HepG2 (cell line): Measurements from ENCODE around the gene C20orf141. TPM values are rescaled to one million over a fixed set of nuclear protein-coding genes. Genes with fewer than 3 reads are reported as not detected.

Experiments
- ATAC-seq: fragments of 200-7000 bp; cut with Tn5 transposase; 3 replicates; pipeline ENCODE4 v1.9.1; 2020; ENCODE audit warnings: mild to moderate bottlenecking, moderate library complexity
- BruUV-seq: library from RNA; stranded (reverse); fragments of 400-500 nt; replicated peaks from 2 replicates; lab custom pipeline; 2021; lab: Mats Ljungman, UMichigan
- CTCF ChIA-PET: fragments of 300-600 bp; formaldehyde crosslinking; extraction: SDS; loops from one replicate; lab custom pipeline; 2021; ENCODE audit warnings: low total read pairs, inconsistent platforms, low intra/inter-chr PET ratio; lab: Yijun Ruan, JAX
- POLR2A ChIA-PET: fragments of 350-600 bp; sonication (Branson Sonifier 250); formaldehyde crosslinking; loops from one replicate; lab custom pipeline; 2020; ENCODE audit warnings: antibody characterized with exemption, inconsistent platforms; lab: Yijun Ruan, JAX
- DNase-seq: peaks from one replicate; pipeline ENCODE4 v3.0.0-alpha.2; 2015; ENCODE audit warnings: low spot score
- FAIRE-seq: peaks from 3 replicates; lab custom pipeline; 2011; peaks lifted over from hg19 to GRCh38; lab: Jason Lieb, UNC
- H2AFZ ChIP-seq: one replicate; pipeline ENCODE4 v1.6.1; 2011; ENCODE audit warnings: low read length, inconsistent platforms
- H3K27ac ChIP-seq: fragments of 300-600 bp; 3 replicates; pipeline ENCODE4 v1.8.0; 2011; ENCODE audit warnings: mixed run types, mild to moderate bottlenecking, mixed read lengths, low read length, inconsistent platforms; ENCODE audit not compliant: insufficient read depth; ENCODE audit errors: extremely low read length
- H3K27me3 ChIP-seq, 2 experiments: fragments of 200-600 bp in 1 of 2; 2 replicates in 1 of 2; 3 replicates in 1 of 2; pipeline versions ENCODE4 v1.6.0 to v1.8.0; 2011; ENCODE audit warnings: low read length in 2 of 2, mild to moderate bottlenecking in 2 of 2, moderate library complexity in 2 of 2, inconsistent platforms in 1 of 2; ENCODE audit not compliant: insufficient read depth in 2 of 2, control insufficient read depth in 1 of 2
- H3K36me3 ChIP-seq, 2 experiments: fragments of 200-600 bp in 1 of 2; replicated peaks in 1 of 2; 2 replicates in 1 of 2; 3 replicates in 1 of 2; pipeline versions ENCODE4 v1.5.1 to v1.8.0; 2011; ENCODE audit warnings: low read length in 2 of 2, inconsistent platforms in 1 of 2; ENCODE audit not compliant: insufficient read depth in 2 of 2, control insufficient read depth in 1 of 2
- H3K4me1 ChIP-seq: 2 replicates; pipeline ENCODE4 v1.5.1; 2012; ENCODE audit warnings: low read length, inconsistent platforms; ENCODE audit not compliant: insufficient read depth
- H3K4me2 ChIP-seq: 2 replicates; pipeline ENCODE4 v1.6.0; 2011; ENCODE audit warnings: low read depth, low read length, inconsistent platforms
- H3K4me3 ChIP-seq, 3 experiments: fragments of 200-600 bp in 1 of 3; sonication (generic), shearing (Covaris generic) in 1 of 3; replicated peaks in 1 of 3; 2 replicates each; pipeline ENCODE4 v1.5.1; 2011 to 2016; ENCODE audit warnings: low read length in 3 of 3, inconsistent platforms in 2 of 3, low read depth in 2 of 3, mild to moderate bottlenecking in 2 of 3, control low read depth in 1 of 3, mixed read lengths in 1 of 3; ENCODE audit not compliant: insufficient read depth in 1 of 3
- H3K79me2 ChIP-seq: one replicate; pipeline ENCODE4 v1.6.1; 2011; ENCODE audit warnings: low read length, inconsistent platforms; ENCODE audit not compliant: insufficient read depth
- H3K9ac ChIP-seq: 2 replicates; pipeline ENCODE4 v1.6.0; 2011; ENCODE audit warnings: mild to moderate bottlenecking, low read depth, low read length, inconsistent platforms; ENCODE audit not compliant: insufficient read depth
- H3K9me3 ChIP-seq: 2 replicates; pipeline ENCODE4 v1.5.1; 2012; ENCODE audit warnings: mild to moderate bottlenecking, low read length
- H4K20me1 ChIP-seq: 2 replicates; pipeline ENCODE4 v1.6.0; 2011; ENCODE audit warnings: inconsistent platforms, mild to moderate bottlenecking, low read length, moderate library complexity; ENCODE audit not compliant: insufficient read depth
- SP4 ChIP-seq: sonication (generic); formaldehyde crosslinking; IDR thresholded peaks from 2 replicates; pipeline ENCODE4 v1.8.1; 2023; ENCODE audit warnings: mild to moderate bottlenecking, missing genetic modification reagents
- ZFP1 ChIP-seq: IDR thresholded peaks from 2 replicates; pipeline ENCODE4 v1.6.1; 2016
- ZFX ChIP-seq: sonication (generic); formaldehyde crosslinking; IDR thresholded peaks from 2 replicates; pipeline ENCODE4 v1.4.0; 2020; ENCODE audit warnings: mild to moderate bottlenecking, low read depth, missing genetic modification reagents, moderate library complexity
- ZFY ChIP-seq: sonication (generic); formaldehyde crosslinking; IDR thresholded peaks from 2 replicates; pipeline ENCODE4 v1.4.0; 2020; ENCODE audit warnings: missing genetic modification reagents
- ZNF350 ChIP-seq: sonication (generic); formaldehyde crosslinking; IDR thresholded peaks from 2 replicates; pipeline ENCODE4 v1.4.0; 2020; ENCODE audit warnings: mild to moderate bottlenecking, low read depth, missing genetic modification reagents, borderline replicate concordance
- ZNF883 ChIP-seq: sonication (generic); formaldehyde crosslinking; IDR thresholded peaks from 2 replicates; pipeline ENCODE4 v1.5.1; 2020; ENCODE audit warnings: mild to moderate bottlenecking, missing genetic modification reagents; ENCODE audit errors: not compliant biosample characterization
- ZNF891 ChIP-seq: sonication (generic); formaldehyde crosslinking; IDR thresholded peaks from 2 replicates; pipeline ENCODE4 v1.5.0; 2020; ENCODE audit warnings: mild to moderate bottlenecking, missing genetic modification reagents
- ZSCAN30 ChIP-seq: sonication (generic); formaldehyde crosslinking; IDR thresholded peaks from 2 replicates; pipeline ENCODE4 v1.5.0; 2020; ENCODE audit warnings: mild to moderate bottlenecking, missing genetic modification reagents
- WGBS: methylation state at CpG from one replicate; pipeline ENCODE4 v1.1.6; 2017; ENCODE audit warnings: low lambda C conversion rate; 5-methylcytosine and 5-hydroxymethylcytosine counted together
- in situ Hi-C: cut with HindIII; loops from 2 replicates; pipeline ENCODE4 v1.10.0; 2017; ENCODE audit warnings: low pct_unique_long_range_greater_than_20kb; ENCODE audit not compliant: extremely low pct_ligation_motif_present
- intact Hi-C: fragments of 100-400 bp; cut with micrococcal nuclease; formaldehyde crosslinking; loops from one replicate; pipeline ENCODE4 v1.10.0; 2022; ENCODE audit not compliant: unreplicated experiment
- polyA plus RNA-seq, 8 experiments: library from polyadenylated mRNA; depleted of rRNA in 3 of 8; stranded (reverse) in 7 of 8; unstranded in 1 of 8; fragments of >200 nt; fragmentation: Illumina TruSeq in 4 of 8; extraction: Trizol in 4 of 8; gene quantifications; 2 replicates each; pipeline versions ENCODE4 v1.2.1 to v1.2.3, GENCODE V29; 2011 to 2016; ENCODE audit warnings: low read depth in 4 of 8, missing spikeins in 1 of 8, mixed read lengths in 1 of 8; ENCODE audit not compliant: insufficient read depth in 1 of 8
- total RNA-seq, 5 experiments: library from RNA; depleted of rRNA; stranded (reverse); fragments of >200 nt; fragmentation: Illumina TruSeq; extraction: Trizol; gene quantifications; 2 replicates each; pipeline ENCODE4 v1.2.3, GENCODE V29; 2016; ENCODE audit warnings: low read depth in 1 of 5
- TF ChIP-seq, protein P1 (sequence below): sonication (generic); formaldehyde crosslinking; IDR thresholded peaks from 2 replicates; pipeline ENCODE4 v1.5.1; 2020; ENCODE audit warnings: mild to moderate bottlenecking, missing genetic modification reagents, moderate library complexity
- TF ChIP-seq, protein P2 (sequence below): sonication (generic); formaldehyde crosslinking; IDR thresholded peaks from 2 replicates; pipeline ENCODE4 v1.4.0; 2020; ENCODE audit warnings: mild to moderate bottlenecking, missing genetic modification reagents
- TF ChIP-seq, protein P3 (sequence below): sonication (generic); formaldehyde crosslinking; IDR thresholded peaks from 2 replicates; pipeline ENCODE4 v1.5.0; 2020; ENCODE audit warnings: missing genetic modification reagents, mild to moderate bottlenecking, borderline replicate concordance

C20orf141 gene
- total and polyA plus RNA-seq, 2 of the 13 experiments (the other 11 are each of a cell fraction or from before 2014, with no cell fraction given) = not detected

DNA sequence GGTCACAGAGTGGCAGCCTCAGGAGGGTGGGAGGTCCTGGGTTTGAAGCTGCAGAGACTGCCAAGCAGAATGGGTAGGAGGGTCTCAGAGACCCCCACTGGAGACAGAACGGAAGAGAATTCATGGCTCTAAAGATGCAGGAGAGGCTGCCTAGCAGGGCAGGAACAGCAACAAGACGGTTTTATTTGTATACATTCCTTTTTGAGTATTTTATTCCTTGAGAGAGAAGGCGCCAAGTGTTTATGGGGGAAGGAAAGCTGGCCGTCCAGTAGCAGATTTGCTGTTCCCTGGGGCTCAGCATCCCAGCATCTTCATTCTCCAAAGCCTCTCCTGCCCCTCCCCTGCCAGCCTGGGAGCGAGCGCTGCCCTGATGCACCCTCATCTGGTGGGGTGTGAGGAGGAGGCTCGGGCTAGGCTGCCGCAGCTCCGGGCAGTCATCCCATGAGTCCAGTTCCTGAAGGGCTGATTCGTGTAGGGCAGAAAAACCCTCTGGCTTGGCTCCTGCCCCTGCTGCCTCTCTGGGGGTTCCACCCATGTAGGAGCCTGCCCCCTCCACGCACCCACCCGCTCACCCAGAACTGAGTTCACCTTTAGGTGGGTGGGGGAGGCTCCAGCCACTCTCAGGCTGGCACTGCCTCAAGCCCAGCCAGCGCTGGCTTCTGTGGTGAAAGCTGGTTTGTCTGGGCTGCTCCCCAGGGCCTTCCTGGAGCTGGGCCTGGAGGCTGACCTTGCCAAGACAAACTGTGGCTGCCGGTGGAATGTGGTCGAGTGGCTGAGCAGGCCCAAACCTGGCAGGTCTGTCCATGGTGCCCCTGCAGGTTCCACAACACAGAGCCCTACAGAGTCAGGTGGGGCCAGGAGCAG is 46.8 kb upstream of the C20orf141 start:
- Histone ChIP-seq H3K27me3 (peaks cover 14 to 54% of the 10 kb centered on the region in 2 experiments), H3K4me1 (peaks cover under 1% of the 10 kb centered on the region; the same call in 1 of the 2 replicates), H4K20me1 (no peaks in the 10 kb centered on the region), H3K9ac (no peak overlapping the region), H3K4me3 (no peak overlapping the region), H3K79me2 (no peaks in the 10 kb centered on the region), H3K4me2 (no peak overlapping the region), H3K27ac (no peak overlapping the region), H3K9me3 (no peaks in the 10 kb centered on the region), H3K36me3 (no peaks in the 10 kb centered on the region), H2AFZ (no peak overlapping the region)
- in situ Hi-C loops (no loop called here), intact Hi-C loops (no loop called here)
- ChIA-PET POLR2A (no interaction called here), CTCF (no interaction called here)
- WGBS = 16% methylated on average over 11 of the region's 15 CpGs
- no TSS peak for BruUV-seq
- peak; percentile 70 for ATAC-seq
- no peak for DNase-seq
- no peak for FAIRE-seq
- TF ChIP-seq ZFY (CRISPR knock-in tag) (peak; percentile 21; the same call in 1 of the 2 replicates), ZFP1 (no peak), ZNF891 (CRISPR knock-in tag) (peak; percentile 27; the same call in 1 of the 2 replicates), SP4 (0 out of 2 replicates have a peak, but pooled peaks have one; percentile 17), ZNF350 (0 out of 2 replicates have a peak, but pooled peaks have one; percentile 26), ZNF883 (peak; percentile 31), ZSCAN30 (CRISPR knock-in tag) (no peak), ZFX (CRISPR knock-in tag) (0 out of 2 replicates have a peak, but pooled peaks have one; percentile 34)
- TF ChIP-seq, protein P1, sequence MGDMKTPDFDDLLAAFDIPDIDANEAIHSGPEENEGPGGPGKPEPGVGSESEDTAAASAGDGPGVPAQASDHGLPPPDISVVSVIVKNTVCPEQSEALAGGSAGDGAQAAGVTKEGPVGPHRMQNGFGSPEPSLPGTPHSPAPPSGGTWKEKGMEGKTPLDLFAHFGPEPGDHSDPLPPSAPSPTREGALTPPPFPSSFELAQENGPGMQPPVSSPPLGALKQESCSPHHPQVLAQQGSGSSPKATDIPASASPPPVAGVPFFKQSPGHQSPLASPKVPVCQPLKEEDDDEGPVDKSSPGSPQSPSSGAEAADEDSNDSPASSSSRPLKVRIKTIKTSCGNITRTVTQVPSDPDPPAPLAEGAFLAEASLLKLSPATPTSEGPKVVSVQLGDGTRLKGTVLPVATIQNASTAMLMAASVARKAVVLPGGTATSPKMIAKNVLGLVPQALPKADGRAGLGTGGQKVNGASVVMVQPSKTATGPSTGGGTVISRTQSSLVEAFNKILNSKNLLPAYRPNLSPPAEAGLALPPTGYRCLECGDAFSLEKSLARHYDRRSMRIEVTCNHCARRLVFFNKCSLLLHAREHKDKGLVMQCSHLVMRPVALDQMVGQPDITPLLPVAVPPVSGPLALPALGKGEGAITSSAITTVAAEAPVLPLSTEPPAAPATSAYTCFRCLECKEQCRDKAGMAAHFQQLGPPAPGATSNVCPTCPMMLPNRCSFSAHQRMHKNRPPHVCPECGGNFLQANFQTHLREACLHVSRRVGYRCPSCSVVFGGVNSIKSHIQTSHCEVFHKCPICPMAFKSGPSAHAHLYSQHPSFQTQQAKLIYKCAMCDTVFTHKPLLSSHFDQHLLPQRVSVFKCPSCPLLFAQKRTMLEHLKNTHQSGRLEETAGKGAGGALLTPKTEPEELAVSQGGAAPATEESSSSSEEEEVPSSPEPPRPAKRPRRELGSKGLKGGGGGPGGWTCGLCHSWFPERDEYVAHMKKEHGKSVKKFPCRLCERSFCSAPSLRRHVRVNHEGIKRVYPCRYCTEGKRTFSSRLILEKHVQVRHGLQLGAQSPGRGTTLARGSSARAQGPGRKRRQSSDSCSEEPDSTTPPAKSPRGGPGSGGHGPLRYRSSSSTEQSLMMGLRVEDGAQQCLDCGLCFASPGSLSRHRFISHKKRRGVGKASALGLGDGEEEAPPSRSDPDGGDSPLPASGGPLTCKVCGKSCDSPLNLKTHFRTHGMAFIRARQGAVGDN (CRISPR knock-in tag) = peak; percentile 27; the same call in 1 of the 2 replicates
- TF ChIP-seq, protein P2, sequence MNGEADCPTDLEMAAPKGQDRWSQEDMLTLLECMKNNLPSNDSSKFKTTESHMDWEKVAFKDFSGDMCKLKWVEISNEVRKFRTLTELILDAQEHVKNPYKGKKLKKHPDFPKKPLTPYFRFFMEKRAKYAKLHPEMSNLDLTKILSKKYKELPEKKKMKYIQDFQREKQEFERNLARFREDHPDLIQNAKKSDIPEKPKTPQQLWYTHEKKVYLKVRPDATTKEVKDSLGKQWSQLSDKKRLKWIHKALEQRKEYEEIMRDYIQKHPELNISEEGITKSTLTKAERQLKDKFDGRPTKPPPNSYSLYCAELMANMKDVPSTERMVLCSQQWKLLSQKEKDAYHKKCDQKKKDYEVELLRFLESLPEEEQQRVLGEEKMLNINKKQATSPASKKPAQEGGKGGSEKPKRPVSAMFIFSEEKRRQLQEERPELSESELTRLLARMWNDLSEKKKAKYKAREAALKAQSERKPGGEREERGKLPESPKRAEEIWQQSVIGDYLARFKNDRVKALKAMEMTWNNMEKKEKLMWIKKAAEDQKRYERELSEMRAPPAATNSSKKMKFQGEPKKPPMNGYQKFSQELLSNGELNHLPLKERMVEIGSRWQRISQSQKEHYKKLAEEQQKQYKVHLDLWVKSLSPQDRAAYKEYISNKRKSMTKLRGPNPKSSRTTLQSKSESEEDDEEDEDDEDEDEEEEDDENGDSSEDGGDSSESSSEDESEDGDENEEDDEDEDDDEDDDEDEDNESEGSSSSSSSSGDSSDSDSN = peak; percentile 15; the same call in 1 of the 2 replicates
- TF ChIP-seq, protein P3, sequence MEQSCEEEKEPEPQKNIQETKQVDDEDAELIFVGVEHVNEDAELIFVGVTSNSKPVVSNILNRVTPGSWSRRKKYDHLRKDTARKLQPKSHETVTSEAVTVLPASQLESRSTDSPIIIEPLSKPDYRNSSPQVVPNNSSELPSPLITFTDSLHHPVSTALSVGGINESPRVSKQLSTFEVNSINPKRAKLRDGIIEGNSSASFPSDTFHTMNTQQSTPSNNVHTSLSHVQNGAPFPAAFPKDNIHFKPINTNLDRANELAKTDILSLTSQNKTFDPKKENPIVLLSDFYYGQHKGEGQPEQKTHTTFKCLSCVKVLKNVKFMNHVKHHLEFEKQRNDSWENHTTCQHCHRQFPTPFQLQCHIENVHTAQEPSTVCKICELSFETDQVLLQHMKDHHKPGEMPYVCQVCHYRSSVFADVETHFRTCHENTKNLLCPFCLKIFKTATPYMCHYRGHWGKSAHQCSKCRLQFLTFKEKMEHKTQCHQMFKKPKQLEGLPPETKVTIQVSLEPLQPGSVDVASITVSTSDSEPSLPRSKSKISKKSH (CRISPR knock-in tag) = peak; percentile 50; the same call in 1 of the 2 replicates
